Stimulated activated CD4-positive, alpha-beta T cell treated with anti-CD3 and anti-CD28 coated beads, Interleukin-1b, Interleukin-23, amount 100 ng/mL, for 24 hours (primary cell): ENCODE data around the gene C6orf136.
A peak's percentile ranks its signal among the peaks of the same experiment; 100 is the strongest.

Experiments used
- DNase-seq, 4 experiments: peaks; one replicate each; pipeline ENCODE4 v3.0.0-alpha.2; 2020; ENCODE audit warnings: low read depth in 4 of 4, low spot score in 1 of 4

Gene C6orf136

DNA sequence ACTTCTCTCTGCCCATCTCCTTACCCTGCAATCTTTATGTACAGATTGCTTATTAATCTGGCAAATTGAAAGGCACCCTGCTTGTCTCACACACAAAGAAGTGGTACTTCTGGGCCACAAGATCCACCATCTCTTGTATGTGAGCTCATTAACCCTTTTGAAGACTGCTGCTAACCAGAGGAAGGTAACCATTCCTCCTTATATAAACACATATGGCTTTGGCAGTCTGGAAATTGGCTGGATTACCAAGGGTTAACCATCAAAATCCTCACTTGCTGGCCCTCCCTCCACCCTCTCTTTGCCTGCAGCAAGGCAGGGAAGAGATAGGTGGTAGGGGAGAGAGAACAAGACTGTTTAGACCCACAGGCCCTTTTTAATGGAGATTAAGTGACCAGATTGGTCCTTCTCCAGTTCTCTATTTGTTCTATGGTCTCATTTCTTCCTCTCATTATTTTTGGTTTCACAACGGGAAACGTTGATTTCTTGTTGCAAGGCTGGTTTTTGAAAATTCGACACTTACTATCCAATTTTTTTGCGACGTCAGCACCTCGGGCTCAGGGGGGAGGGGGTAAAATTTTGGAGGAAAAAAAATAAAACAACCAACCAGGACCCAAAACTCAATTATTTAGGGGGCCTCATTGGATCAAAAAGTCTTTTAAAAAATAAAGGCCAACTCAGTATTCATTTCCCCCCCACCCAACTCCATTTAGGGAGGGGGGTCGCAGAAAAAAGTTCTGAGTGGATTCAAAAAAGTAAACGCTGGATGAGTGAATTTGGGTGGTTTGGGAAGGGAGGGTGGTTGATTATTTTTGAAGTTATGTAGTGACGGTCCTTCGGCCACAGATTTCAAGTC is 30.7 kb upstream of the C6orf136 start:
- no peak for DNase-seq

DNA sequence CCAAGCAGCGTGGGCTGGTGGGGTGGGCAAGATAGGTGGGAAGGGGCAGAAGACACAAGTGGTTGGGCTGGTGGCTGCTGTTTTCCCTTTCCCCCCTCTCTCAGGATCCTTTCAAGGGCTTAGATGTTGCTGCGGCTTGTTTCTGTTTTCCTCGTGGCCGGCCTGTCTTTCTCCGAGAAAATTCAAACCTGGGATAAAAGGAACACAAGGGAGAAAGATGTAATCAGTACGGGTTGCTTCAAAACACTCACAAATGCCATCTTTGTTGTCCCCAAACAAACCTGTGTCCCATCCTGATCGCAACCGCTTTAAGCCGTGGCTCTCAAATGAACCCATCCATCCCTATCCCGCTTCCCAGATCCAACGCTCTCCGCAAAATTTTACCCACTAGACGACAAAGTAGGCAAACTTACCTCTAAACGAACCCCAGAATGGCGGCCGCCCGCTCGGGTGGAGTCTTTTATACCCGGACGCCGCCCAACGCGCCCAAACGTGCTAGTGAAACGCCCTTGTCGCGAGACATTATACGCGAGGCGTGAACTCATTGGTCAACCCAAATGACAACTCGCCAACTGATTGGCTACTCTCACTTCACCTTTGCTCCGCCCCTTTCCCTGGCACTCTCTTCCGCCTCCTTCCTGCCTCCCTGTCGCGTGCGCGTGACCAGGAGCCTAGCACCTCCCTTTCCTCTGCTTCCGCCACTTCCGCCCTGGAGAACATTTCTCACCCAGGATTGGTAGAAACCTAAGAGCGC is 29.9 kb upstream of the C6orf136 start, which contains the start of gene PPP1R10:
Gene PPP1R10 (minus strand): TSS at position 433 of the 754 bp plus-strand sequence. CDS start 7,299 bp downstream, outside the sequence.
- peak; percentile 93 to 95 (median 94) for DNase-seq

DNA sequence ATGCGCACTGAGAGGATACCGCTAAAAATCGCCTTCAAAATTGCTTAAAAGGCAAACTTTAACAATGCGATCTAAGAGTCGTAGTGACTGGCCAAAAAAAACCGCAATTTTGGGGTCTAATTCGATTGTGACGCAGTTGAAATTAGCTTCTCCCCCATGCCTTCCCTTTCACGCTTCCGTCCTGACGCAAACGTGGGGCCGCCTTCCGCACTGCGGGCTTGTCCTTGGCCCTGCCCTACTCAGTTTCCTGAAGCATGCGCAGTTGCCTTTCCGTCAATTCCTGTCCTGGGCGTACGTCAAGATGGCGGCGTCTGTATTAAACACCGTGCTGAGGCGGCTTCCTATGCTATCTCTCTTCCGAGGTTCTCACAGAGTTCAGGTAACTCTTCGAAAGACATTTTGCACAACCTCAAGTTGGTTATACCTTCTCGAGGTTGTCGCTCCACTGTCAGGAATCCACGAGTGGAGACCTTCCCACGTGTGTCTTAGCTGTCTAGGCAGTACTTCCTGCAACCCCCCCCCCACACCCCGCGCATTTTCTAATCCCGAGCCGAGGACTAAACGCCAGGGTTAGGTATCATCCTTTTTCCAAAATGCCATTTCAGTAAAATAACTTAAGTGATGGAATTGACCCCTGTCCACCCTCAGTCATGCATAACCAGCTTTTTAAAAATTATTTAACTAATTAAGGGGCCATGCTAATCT is 29.2 kb upstream of the C6orf136 start, which contains the start of gene MRPS18B:
Gene MRPS18B (plus strand): TSS at position 276 of the 705 bp plus-strand sequence. CDS start 26 bp downstream, at position 302.
- peak; percentile 90 to 96 (median 93) for DNase-seq

GRCh38 chr6:30618270-30618797 is 28.6 kb upstream of the C6orf136 start:
- DNase-seq = no peak

- DNase-seq = no peak
These were observed 27.4 kb upstream of the C6orf136 start for GRCh38 chr6:30619561-30619960.

DNA sequence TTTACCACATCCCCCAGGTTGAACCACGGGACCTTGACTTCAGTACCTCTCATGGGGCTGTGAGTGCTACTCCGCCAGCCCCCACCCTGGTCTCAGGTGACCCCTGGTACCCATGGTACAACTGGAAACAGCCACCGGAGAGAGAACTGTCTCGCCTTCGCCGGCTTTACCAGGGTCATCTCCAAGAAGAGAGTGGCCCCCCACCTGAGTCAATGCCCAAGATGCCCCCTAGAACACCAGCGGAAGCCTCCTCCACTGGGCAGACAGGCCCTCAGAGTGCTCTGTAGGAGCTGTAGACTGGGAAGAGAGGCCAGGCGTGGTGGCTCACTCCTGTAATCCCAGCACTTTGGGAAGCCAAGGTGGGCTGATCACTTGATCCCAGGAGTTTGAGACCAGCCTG is 21.4 kb upstream of the C6orf136 start:
- DNase-seq = no peak

DNA sequence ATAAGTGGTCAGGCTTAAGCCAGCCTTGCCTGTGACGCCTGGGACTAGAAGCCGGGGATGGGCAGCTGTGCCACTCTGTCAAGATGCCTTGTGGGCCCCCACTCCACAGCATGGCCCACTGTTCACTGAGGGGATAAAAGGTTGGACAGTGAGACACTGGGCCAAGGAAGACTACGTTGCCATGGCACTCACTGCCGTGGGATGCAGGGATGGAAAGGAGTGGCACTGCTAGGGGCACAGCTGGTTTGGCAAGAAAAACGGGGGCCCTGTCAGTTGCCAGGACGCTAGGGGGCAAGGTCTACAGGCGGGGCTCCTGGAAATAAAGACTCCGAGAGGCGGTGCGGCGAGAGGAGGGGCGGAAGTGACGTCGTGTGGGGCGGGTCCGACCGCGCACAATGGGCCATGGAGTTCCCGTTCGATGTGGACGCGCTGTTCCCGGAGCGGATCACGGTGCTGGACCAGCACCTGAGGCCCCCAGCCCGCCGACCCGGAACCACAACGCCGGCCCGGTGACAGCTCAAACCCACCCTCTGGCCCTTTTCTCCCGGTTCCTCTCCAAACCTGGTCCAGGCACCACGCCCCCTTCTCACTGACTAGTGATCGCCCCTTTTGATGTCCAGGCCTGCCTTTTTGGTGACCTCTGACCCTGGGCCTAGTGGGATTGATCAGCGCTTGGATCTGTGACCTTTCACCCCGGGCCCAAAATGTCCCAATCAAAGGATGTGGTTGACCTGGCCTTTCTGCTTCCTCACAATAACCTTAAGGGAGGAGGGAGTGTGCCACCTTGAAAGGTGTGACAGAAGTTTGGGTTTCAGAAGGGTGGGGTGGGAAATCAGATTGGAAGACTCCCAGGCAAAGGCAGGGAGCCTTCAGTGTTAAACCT is 20.2 kb upstream of the C6orf136 start, which contains the start of gene ATAT1:
Gene ATAT1 (plus strand): TSS at position 391 of the 883 bp plus-strand sequence.
- peak; percentile 61 to 81 (median 78) for DNase-seq

GRCh38 chr6:30635834-30636233 is 11.1 kb upstream of the C6orf136 start:
- DNase-seq = no peak

DNA sequence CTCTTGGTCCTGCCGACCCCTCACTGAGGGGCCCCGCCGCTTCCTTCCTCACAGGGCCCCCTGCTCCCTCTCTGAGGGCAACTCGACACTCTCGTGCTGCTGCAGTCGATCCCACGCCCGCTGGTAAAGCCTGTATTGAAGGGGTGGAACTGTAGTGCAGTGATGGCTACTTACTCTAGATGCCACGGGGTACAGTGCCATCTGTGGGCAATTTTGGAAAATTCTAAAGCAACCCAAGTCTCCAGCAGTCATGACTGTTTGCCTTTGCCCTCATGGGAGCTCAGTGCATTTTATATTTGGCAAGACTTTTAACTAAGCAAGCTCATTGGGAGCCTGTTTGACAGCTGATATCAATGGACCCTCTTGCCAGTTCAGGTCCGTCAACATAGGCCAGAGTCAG is 6.5 kb upstream of the C6orf136 start:
- DNase-seq = no peak

- no peak for DNase-seq
These were observed 5.9 kb upstream of the C6orf136 start for GRCh38 chr6:30641048-30641447.

GRCh38 chr6:30643656-30644055 is 3.3 kb upstream of the C6orf136 start:
- no peak for DNase-seq

DNA sequence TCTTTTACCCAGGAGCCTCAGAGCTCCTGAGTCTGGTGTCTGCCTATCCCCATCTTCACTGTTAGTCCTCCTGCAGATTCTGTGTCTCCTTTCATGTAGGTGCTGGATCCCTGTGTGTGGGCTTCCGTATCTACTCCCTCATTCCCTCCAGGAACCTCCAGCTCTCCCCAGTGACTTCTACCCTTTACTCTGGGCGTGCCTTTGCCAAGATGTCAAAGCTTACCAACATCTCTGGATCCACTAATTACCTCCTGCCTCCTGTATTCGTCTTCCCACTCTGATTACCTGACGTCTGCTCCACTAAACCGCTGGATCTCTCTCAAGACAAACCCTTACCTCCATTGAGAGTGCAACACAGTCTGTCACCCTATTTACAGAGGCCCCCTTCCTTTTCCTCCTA is 2.2 kb upstream of the C6orf136 start:
- no peak for DNase-seq

DNA sequence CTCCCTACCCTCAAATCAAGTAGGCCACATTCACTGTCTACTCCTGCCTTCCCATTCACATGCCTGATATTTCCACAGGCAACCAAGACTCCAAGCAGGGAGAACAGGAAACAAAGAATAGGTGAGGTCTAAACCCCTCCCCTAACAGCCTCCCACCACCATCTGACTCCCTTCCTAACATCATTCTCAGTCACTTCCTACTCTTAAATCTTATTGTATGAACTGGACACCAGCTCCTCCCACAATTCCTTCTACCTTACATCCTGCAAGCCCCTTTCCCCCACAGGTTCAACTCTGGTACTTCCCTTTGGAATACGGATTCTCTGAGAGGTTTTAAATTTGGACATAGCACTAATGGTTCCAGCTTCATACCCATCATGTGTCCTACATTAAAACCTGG is 944 bp upstream of the C6orf136 start:
- DNase-seq = no peak

DNA sequence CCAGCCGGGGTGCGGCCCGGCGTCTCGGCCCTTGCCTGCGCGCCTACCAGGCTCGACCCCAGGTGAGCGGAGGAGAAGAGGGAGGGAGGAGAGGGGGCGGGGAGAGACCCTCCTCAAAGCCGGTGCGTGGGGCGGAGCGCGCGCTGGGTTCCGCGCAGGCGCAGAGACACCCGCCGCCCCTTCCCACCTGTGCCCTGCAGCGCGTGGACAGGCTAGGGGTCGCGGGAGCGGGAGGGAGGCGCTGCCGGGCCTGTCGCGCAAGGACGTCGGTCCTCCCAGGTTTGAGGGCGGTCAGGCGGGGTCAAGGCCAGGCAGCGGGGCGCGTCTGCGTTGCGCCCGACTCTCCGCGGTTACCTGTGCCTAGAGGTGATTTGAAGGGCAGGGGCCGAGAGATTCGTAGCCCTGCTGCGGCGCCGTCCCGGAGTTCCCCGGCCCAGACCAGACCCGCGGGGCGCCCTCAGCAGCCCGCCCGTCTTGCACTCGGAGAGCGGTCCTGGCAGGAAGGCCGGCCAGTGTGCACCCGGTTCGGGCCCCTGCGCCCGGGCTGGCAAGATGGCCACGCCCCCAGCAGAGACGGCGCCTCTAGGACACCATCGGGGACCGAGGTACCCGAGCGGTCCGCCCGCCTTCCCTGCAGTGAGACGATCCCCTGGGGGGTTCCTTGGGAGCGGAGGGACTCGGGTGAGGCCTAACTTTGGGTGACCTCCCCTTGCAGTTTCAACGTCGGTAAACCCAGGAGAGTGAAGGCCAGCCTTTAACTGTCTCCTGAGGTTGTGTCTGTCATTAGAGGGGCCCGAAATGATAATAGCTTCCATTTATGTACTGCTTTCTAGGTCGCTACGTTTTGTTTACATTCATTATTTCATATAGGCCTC is 546 bp downstream of the C6orf136 start:
- DNase-seq = peak; percentile 59 to 71 (median 62)

DNA sequence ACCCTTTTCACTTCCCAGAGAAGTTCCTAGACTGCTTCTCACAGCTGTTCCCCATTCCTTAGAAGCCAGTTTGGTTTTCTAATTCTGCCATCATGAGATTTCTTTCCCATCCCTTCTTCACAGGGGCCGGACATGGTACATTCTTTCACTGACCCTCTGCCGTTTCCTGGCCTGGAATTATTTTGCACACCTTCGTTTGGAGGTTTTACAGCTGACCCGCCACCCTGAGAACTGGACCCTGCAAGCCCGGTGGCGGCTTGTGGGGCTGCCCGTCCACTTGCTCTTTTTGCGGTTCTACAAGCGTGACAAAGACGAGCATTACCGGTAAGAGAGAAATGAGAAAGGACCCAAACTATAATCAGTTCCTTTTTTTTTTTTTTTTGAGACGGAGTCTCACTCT is 4.2 kb downstream of the C6orf136 start:
- no peak for DNase-seq

DNA sequence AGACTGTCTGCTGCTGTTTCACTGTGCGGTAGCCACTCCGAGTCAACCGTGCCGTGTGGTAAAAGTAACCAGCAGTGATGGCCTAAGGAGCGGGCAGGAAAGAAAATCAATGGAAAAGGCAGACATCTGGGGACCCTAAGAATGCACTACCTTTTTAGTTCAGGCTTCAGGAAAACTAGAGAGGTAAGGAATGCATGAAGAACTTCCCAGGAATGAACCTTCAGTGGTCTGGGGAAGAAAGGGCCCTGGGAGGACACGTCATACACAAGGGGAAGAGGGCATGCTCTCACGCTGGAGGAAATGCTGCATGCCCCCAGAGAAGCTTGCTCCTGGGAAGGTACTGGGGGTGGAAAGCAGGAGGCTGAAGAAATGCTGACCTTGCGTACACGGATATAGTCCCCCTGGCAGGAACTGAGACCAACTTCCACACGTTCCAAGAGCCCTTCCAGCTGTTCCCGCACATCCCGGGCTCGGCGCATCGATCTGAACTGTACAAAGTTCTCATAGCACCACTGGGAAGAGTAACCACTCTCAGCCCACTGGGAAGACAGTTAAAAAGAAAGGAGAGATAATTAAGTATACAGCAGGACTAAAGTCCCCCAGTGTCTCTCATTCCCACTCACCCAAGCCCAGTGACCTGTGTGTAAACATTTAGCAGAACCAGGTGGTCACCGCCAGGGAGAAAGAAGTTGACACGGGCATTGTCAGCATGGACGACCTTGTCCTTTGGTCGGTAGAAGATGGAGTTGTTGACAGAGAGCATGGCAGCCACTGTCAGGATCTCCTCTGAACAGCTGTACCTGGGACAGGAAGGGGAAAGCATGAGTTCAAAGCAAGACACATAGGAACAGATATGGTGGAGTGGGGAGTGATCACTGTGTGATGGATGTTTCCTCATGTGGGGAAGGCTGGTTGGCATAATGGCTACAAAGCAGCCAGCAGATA is 8.1 kb downstream of the C6orf136 start:
- DNase-seq = no peak

GRCh38 chr6:30655743-30656094 is 8.8 kb downstream of the C6orf136 start:
- DNase-seq = no peak

GRCh38 chr6:30656513-30656912 is 9.6 kb downstream of the C6orf136 start:
- DNase-seq = no peak
